GM12878 (cell line): Measurements from ENCODE around the gene HNRNPA1. TPM values are rescaled to one million over a fixed set of nuclear protein-coding genes. Genes with fewer than 3 reads are reported as not detected.
A peak's percentile ranks its signal among the peaks of the same experiment; 100 is the strongest.

ENCODE experiments used
- BACH1 ChIP-seq: fragments of 450-650 bp; IDR thresholded peaks from 2 replicates; pipeline ENCODE4 v1.6.1; 2017; ENCODE audit warnings: mild to moderate bottlenecking, borderline replicate concordance
- BHLHE40 ChIP-seq, 2 experiments: fragments of 450-650 bp in 1 of 2; IDR thresholded peaks; 2 replicates each; pipeline ENCODE4 v1.6.1; 2011 to 2017; ENCODE audit warnings: low read depth in 2 of 2, borderline replicate concordance in 1 of 2, improper control_type of control experiment in 1 of 2, low read length in 1 of 2, mild to moderate bottlenecking in 1 of 2
- BRCA1 ChIP-seq: IDR thresholded peaks from 2 replicates; pipeline ENCODE4 v1.6.1; 2011; ENCODE audit warnings: low read depth, low read length, improper control_type of control experiment
- FOXK2 ChIP-seq: fragments of 450-650 bp; IDR thresholded peaks from 2 replicates; pipeline ENCODE4 v1.6.1; 2017; ENCODE audit warnings: mild to moderate bottlenecking, moderate library complexity
- JUNB ChIP-seq: IDR thresholded peaks from 2 replicates; pipeline ENCODE4 v1.6.1; 2016; ENCODE audit warnings: antibody characterized with exemption, mild to moderate bottlenecking
- LARP7 ChIP-seq: fragments of 450-650 bp; IDR thresholded peaks from 2 replicates; pipeline ENCODE4 v1.6.1; 2017; ENCODE audit warnings: mild to moderate bottlenecking
- MEF2B ChIP-seq: fragments of 450-650 bp; IDR thresholded peaks from 2 replicates; pipeline ENCODE4 v1.6.1; 2018; ENCODE audit warnings: mild to moderate bottlenecking, moderate library complexity; ENCODE audit not compliant: partially characterized antibody, poor library complexity, severe bottlenecking
- MTA2 ChIP-seq: fragments of 450-650 bp; IDR thresholded peaks from 2 replicates; pipeline ENCODE4 v1.6.1; 2016; ENCODE audit warnings: low read depth, mild to moderate bottlenecking, moderate library complexity
- MTA3 ChIP-seq: IDR thresholded peaks from 2 replicates; pipeline ENCODE4 v1.6.1; 2012; ENCODE audit warnings: low read length, inconsistent platforms, borderline replicate concordance
- PAX8 ChIP-seq: fragments of 450-650 bp; IDR thresholded peaks from 2 replicates; pipeline ENCODE4 v1.6.1; 2017; ENCODE audit warnings: mild to moderate bottlenecking, moderate library complexity
- POLR2A ChIP-seq: IDR thresholded peaks from 2 replicates; pipeline ENCODE4 v1.6.1; 2011; ENCODE audit warnings: low read depth, mild to moderate bottlenecking, low read length
- RAD21 ChIP-seq: IDR thresholded peaks from 2 replicates; pipeline ENCODE4 v1.6.1; 2011; ENCODE audit warnings: mild to moderate bottlenecking, low read depth, low read length, moderate library complexity; ENCODE audit not compliant: insufficient read depth
- RFX5 ChIP-seq: IDR thresholded peaks from 2 replicates; pipeline ENCODE4 v1.6.1; 2011; ENCODE audit warnings: low read depth, low read length, improper control_type of control experiment
- SIX5 ChIP-seq: IDR thresholded peaks from 2 replicates; pipeline ENCODE4 v1.6.1; 2011; ENCODE audit warnings: mild to moderate bottlenecking, low read depth, low read length, moderate library complexity; ENCODE audit not compliant: severe bottlenecking
- SMARCA5 ChIP-seq: fragments of 450-650 bp; IDR thresholded peaks from 2 replicates; pipeline ENCODE4 v1.6.1; 2017; ENCODE audit warnings: mild to moderate bottlenecking
- SREBF1 ChIP-seq: IDR thresholded peaks from 2 replicates; pipeline ENCODE4 v1.6.1; 2012; ENCODE audit warnings: mild to moderate bottlenecking, low read length
- STAT1 ChIP-seq: fragments of 450-650 bp; conservative IDR thresholded peaks from 2 replicates; pipeline ENCODE4 v1.6.1; 2014; ENCODE audit warnings: antibody characterized with exemption, mild to moderate bottlenecking
- ZNF384 ChIP-seq: IDR thresholded peaks from 2 replicates; pipeline ENCODE4 v1.6.1; 2012; ENCODE audit warnings: low read depth, mild to moderate bottlenecking, low read length, improper control_type of control experiment, borderline replicate concordance
- ZNF622 ChIP-seq: fragments of 450-650 bp; IDR thresholded peaks from 2 replicates; pipeline ENCODE4 v1.6.1; 2017; ENCODE audit warnings: mild to moderate bottlenecking, inconsistent platforms
- ZZZ3 ChIP-seq: IDR thresholded peaks from 2 replicates; pipeline ENCODE4 v1.6.1; 2011; ENCODE audit warnings: low read depth; ENCODE audit not compliant: control insufficient read depth, insufficient read length
- polyA plus RNA-seq, 11 experiments: library from polyadenylated mRNA; depleted of rRNA in 4 of 11; unstranded in 6 of 11; stranded (reverse) in 5 of 11; fragments of >200 nt; fragmentation: Nextera tagmentation in 4 of 11; fragmentation: Illumina TruSeq in 1 of 11; extraction: Ambion mirVana in 4 of 11; extraction: Trizol in 1 of 11; gene quantifications; 1 replicate in 1 of 11; 2 replicates in 10 of 11; pipeline versions ENCODE4 v1.2.1 to v1.2.3, GENCODE V29; 2011 to 2016; ENCODE audit warnings: inconsistent platforms in 2 of 11, missing spikeins in 2 of 11, low read depth in 1 of 11
- total RNA-seq, 4 experiments: library from RNA; depleted of rRNA in 3 of 4; stranded (reverse); fragments of >200 nt in 3 of 4; fragmentation: Illumina TruSeq in 1 of 4; extraction: Trizol in 1 of 4; gene quantifications; 2 replicates each; pipeline versions ENCODE4 v1.2.1 to v1.2.3, GENCODE V29; 2013 to 2021
- TF ChIP-seq, protein P1 (sequence below): fragments of 450-650 bp; IDR thresholded peaks from 2 replicates; pipeline ENCODE4 v1.6.1; 2017; ENCODE audit warnings: mild to moderate bottlenecking, moderate library complexity
- TF ChIP-seq, protein P2 (sequence below): IDR thresholded peaks from 2 replicates; pipeline ENCODE4 v1.6.1; 2012; ENCODE audit warnings: low read depth, low read length, improper control_type of control experiment
- TF ChIP-seq, protein P3 (sequence below), 3 experiments: IDR thresholded peaks in 2 of 3; conservative IDR thresholded peaks in 1 of 3; 2 replicates each; pipeline ENCODE4 v1.5.1; 2011; ENCODE audit warnings: low read depth in 3 of 3, low read length in 3 of 3, mild to moderate bottlenecking in 3 of 3, control low read depth in 2 of 3, moderate library complexity in 2 of 3, inconsistent platforms in 1 of 3, mixed read lengths in 1 of 3; ENCODE audit not compliant: control insufficient read depth in 2 of 3, insufficient read depth in 1 of 3; ENCODE audit errors: extremely low read depth in 1 of 3

HNRNPA1 gene
- total and polyA plus RNA-seq, 10 of the 15 experiments (the other 5 are each of a cell fraction or from before 2014, with no cell fraction given): 630 to 2,342 (median 1,407) TPM

DNA sequence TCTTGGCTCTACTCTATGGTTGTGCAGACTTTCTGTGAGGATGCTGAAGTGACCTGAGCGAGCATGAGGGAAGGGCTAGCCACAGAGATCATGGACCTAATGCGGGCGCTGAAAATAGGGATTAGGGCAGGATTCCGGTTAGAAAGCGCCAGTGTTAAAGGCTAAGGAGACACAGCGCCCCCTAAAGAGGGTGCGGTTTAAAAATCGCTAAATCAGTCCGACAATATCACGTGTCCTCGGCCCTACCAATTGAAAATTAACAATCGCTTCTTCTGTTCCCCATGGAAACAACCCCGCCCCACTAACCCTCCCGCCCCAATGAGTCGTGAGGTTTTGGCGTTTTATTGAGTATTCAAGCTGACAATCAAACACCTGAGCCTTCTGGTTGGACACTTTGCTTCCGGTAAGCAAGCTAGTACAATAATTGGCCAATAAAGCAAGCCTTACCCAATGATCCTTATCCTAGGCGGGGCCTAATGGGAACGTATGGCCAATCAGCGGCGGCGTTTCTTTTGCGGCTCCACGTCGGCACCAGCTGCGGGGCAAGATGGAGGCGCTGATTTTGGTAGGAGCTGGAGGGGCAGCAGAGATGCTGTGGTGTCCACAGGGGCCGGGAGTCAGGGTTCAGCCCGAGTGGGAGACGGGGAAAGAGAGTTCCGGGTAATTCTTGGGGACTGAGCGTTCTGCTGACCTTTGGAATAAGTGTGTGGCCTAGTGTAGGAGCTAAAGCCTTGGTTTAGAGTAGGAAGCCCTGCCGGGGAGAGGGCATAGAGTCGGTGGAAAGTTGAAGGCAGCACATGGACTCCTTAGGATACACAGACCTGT, 44.3 kb downstream of the HNRNPA1 start, which contains the start of gene COPZ1 (continued):
- TF ChIP-seq, protein P1, sequence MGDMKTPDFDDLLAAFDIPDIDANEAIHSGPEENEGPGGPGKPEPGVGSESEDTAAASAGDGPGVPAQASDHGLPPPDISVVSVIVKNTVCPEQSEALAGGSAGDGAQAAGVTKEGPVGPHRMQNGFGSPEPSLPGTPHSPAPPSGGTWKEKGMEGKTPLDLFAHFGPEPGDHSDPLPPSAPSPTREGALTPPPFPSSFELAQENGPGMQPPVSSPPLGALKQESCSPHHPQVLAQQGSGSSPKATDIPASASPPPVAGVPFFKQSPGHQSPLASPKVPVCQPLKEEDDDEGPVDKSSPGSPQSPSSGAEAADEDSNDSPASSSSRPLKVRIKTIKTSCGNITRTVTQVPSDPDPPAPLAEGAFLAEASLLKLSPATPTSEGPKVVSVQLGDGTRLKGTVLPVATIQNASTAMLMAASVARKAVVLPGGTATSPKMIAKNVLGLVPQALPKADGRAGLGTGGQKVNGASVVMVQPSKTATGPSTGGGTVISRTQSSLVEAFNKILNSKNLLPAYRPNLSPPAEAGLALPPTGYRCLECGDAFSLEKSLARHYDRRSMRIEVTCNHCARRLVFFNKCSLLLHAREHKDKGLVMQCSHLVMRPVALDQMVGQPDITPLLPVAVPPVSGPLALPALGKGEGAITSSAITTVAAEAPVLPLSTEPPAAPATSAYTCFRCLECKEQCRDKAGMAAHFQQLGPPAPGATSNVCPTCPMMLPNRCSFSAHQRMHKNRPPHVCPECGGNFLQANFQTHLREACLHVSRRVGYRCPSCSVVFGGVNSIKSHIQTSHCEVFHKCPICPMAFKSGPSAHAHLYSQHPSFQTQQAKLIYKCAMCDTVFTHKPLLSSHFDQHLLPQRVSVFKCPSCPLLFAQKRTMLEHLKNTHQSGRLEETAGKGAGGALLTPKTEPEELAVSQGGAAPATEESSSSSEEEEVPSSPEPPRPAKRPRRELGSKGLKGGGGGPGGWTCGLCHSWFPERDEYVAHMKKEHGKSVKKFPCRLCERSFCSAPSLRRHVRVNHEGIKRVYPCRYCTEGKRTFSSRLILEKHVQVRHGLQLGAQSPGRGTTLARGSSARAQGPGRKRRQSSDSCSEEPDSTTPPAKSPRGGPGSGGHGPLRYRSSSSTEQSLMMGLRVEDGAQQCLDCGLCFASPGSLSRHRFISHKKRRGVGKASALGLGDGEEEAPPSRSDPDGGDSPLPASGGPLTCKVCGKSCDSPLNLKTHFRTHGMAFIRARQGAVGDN: no peak
- TF ChIP-seq BACH1 (peak; percentile 60), RAD21 (peak; percentile 52; the same call in 1 of the 2 replicates), ZNF622 (no peak), BHLHE40 (IDR thresholded peaks at IDR 0.05; ENCODE audit: borderline replicate concordance in 1 of 2, low read depth in 2 of 2, low read length in 1 of 2) (0 out of 4 replicates have a peak, but pooled peaks of 1 of the 2 experiments have one; percentile 14), MEF2B (no peak), MTA3 (no peak), ZNF384 (no peak), SMARCA5 (peak; percentile 41; the same call in 1 of the 2 replicates), BRCA1 (no peak), LARP7 (peak; percentile 51; the same call in 1 of the 2 replicates), JUNB (no peak), MTA2 (no peak), RFX5 (peak; percentile 94), ZZZ3 (no peak), SIX5 (no peak), PAX8 (peak; percentile 84; the same call in 1 of the 2 replicates), POLR2A (peak; percentile 91), FOXK2 (no peak), SREBF1 (0 out of 2 replicates have a peak, but pooled peaks have one; percentile 6), STAT1 (no peak)
- TF ChIP-seq, protein P2, sequence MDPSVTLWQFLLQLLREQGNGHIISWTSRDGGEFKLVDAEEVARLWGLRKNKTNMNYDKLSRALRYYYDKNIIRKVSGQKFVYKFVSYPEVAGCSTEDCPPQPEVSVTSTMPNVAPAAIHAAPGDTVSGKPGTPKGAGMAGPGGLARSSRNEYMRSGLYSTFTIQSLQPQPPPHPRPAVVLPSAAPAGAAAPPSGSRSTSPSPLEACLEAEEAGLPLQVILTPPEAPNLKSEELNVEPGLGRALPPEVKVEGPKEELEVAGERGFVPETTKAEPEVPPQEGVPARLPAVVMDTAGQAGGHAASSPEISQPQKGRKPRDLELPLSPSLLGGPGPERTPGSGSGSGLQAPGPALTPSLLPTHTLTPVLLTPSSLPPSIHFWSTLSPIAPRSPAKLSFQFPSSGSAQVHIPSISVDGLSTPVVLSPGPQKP: peak; percentile 25; the same call in 1 of the 2 replicates
- TF ChIP-seq, protein P3, sequence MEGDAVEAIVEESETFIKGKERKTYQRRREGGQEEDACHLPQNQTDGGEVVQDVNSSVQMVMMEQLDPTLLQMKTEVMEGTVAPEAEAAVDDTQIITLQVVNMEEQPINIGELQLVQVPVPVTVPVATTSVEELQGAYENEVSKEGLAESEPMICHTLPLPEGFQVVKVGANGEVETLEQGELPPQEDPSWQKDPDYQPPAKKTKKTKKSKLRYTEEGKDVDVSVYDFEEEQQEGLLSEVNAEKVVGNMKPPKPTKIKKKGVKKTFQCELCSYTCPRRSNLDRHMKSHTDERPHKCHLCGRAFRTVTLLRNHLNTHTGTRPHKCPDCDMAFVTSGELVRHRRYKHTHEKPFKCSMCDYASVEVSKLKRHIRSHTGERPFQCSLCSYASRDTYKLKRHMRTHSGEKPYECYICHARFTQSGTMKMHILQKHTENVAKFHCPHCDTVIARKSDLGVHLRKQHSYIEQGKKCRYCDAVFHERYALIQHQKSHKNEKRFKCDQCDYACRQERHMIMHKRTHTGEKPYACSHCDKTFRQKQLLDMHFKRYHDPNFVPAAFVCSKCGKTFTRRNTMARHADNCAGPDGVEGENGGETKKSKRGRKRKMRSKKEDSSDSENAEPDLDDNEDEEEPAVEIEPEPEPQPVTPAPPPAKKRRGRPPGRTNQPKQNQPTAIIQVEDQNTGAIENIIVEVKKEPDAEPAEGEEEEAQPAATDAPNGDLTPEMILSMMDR (IDR thresholded peaks at IDR 0.05 in 2 of 3, conservative IDR thresholded peaks at IDR 0.05 in 1 of 3; ENCODE audit: control insufficient read depth in 2 of 3, extremely low read depth in 1 of 3, insufficient read depth in 1 of 3, low read depth in 3 of 3, low read length in 3 of 3): peak; percentile 73 to 88 (median 77)
